AG04449 (cell line): ENCODE data around the gene TBL2.
"Not testable (repeated sequence)": the region's sequence is repeated elsewhere in the genome, so short reads cannot be mapped to it uniquely, and the experiment has no call there.

ENCODE experiments used
- CTCF ChIA-PET: fragments of 350-600 bp; formaldehyde crosslinking; extraction: SDS; loops from one replicate; lab custom pipeline; 2021; ENCODE audit warnings: antibody characterized with exemption; lab: Yijun Ruan, JAX
- POLR2A ChIA-PET: fragments of 400-600, 350-600 bp; formaldehyde crosslinking; extraction: SDS; loops from one replicate; lab custom pipeline; 2020; ENCODE audit warnings: antibody characterized with exemption, inconsistent platforms; lab: Yijun Ruan, JAX
- DNase-seq: peaks from one replicate; pipeline ENCODE4 v3.0.0-alpha.2; 2010; ENCODE audit warnings: low read depth, low spot score
- H3K4me3 ChIP-seq: 2 replicates; pipeline ENCODE4 v1.5.1; 2011; ENCODE audit warnings: low read depth, mild to moderate bottlenecking, control low read depth, low read length
- CTCF ChIP-seq: IDR thresholded peaks from one replicate; pipeline ENCODE4 v1.5.1; 2011; ENCODE audit warnings: mild to moderate bottlenecking, moderate library complexity, low read length, control low read depth, inconsistent platforms; ENCODE audit not compliant: insufficient read depth; ENCODE audit errors: missing control alignments

Gene TBL2

GRCh38 chr7:73567140-73567539 is 11.2 kb downstream of the TBL2 start:
- CTCF ChIA-PET = interaction anchor here (0.9 to 2.8 kb wide), 3 partner anchors 9 to 288 kb away, joined by 3 to 14 read pairs (median 4); partner anchors contain the start of genes BCL7B and TBL2
- DNase-seq = no peak
- POLR2A ChIA-PET = interaction anchor here (0.7 to 2.2 kb wide), 2 partner anchors 9 to 11 kb away, joined by 3 to 9 read pairs; partner anchors contain the start of gene TBL2
- no peak for TF ChIP-seq CTCF
- H3K4me3 ChIP-seq = no peak overlapping the region

DNA sequence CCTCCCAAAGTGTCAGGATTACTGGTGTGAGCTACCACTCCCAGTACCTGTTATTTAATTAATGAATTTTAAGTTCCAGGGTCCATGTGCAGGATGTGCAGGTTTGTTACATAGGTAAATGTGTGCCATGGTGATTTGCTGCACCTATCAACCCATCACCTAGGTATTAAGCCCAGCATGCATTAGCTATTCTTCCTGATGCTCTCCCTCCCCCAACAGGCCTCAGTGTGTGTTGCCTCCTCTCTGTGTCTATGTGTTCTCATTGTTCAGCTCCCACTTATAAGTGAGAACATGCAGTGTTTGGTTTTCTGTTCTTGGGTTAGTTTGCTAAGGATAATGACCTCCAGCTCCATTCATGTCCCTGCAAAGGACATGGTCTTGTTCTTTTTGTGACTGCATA is 11.9 kb downstream of the TBL2 start:
- CTCF ChIA-PET = interaction anchor here (1.0 to 2.8 kb wide), 2 partner anchors 11 to 41 kb away, joined by 4 to 14 read pairs; partner anchors contain the start of gene TBL2
- DNase-seq, H3K4me3 ChIP-seq: not testable (repeated sequence)
- POLR2A ChIA-PET = interaction anchor here (0.6 to 2.2 kb wide), 6 partner anchors 9 to 132 kb away, joined by 3 to 9 read pairs (median 5); partner anchors contain the start of genes BAZ1B and TBL2

- DNase-seq = no peak
- no peak for TF ChIP-seq CTCF
- CTCF ChIA-PET = interaction anchor here (1.0 to 2.8 kb wide), 2 partner anchors 11 to 41 kb away, joined by 4 to 14 read pairs; partner anchors contain the start of gene TBL2
- POLR2A ChIA-PET = interaction anchor here (0.6 to 2.2 kb wide), 5 partner anchors 9 to 132 kb away, joined by 3 to 9 read pairs (median 5); partner anchors contain the start of genes BAZ1B and TBL2
- H3K4me3 ChIP-seq = no peak overlapping the region
These were observed 12.6 kb downstream of the TBL2 start for GRCh38 chr7:73565675-73566340.

- POLR2A ChIA-PET = interaction anchor here (1.0 to 1.3 kb wide), 4 partner anchors 14 to 179 kb away, joined by 3 to 6 read pairs (median 5); partner anchors contain the start of genes ABHD11 and TBL2
- no peak for TF ChIP-seq CTCF
- DNase-seq = peak; percentile 66
- CTCF ChIA-PET = interaction anchor here (1.1 to 1.5 kb wide), 2 partner anchors 38 to 165 kb away, joined by 4 to 5 read pairs; no protein-coding TSS in a partner anchor
- no peak overlapping the region for H3K4me3 ChIP-seq
These were observed 18.1 kb downstream of the TBL2 start for GRCh38 chr7:73560109-73560835.

DNA sequence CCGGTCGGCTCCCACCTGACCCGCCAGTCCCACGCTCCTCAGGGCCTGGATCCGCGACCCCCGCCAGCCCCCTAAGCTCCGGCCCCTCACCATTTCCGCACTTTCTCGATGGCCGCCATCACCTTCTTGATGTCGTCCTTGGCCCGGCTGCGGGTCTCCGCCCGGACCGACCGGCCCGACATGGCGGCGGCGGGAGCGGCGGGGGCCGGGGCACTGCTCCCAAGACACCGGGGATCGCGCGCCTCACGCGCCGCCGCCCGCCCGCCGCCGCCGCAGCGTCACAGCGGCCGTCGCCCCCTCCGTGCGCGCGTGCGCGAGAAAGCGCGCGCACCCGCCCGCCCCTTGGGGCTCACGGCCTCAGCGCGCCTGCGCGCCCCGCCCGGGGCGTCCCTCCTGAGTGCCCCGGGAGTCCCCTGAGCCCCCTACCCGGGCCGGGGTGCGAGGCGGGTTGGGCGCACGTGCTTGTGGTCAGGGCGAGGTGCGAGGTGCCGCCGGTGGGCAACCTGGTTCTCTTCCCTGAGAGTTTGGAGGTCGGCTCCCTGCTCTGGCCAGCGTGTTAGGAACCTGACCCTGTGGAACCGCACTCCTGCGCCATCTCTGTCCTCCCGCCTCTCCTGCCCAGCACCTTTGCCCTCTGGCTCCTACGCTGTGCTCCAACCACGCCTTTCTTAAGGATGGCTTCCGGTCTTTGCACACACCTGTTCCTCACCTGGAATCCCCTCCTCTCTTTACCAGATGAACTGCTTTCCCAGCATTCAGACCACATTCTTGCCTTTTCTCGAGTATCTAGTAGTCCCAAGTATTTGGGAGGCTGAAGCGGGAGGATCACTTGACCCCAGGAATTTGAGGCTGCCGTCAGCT is 20.8 kb downstream of the TBL2 start, which contains the start of gene BCL7B:
TSS of gene BCL7B (minus strand) at position 294 of the 861 bp plus-strand sequence. CDS start at position 182, 112 bp downstream.
- DNase-seq = no peak
- peak within 1 kb of the TSS; percentile 84 for H3K4me3 ChIP-seq
- no peak for TF ChIP-seq CTCF
- POLR2A ChIA-PET = interaction anchor here (1.0 kb wide), 2 partner anchors 11 to 21 kb away, joined by 3 to 4 read pairs; partner anchors contain the start of gene TBL2
- CTCF ChIA-PET = interaction anchor here (1.0 to 1.6 kb wide), 3 partner anchors 10 to 168 kb away, joined by 3 to 4 read pairs (median 3); no protein-coding TSS in a partner anchor

GRCh38 chr7:73557108-73557396 is 21.3 kb downstream of the TBL2 start:
- POLR2A ChIA-PET = interaction anchor here (0.6 to 1.0 kb wide), 3 partner anchors 10 to 21 kb away, joined by 3 to 4 read pairs (median 3); partner anchors contain the start of gene TBL2

More at GRCh38 chr7:73557108-73557396, 21.3 kb downstream of the TBL2 start:
- H3K4me3 ChIP-seq = peak overlapping the region; percentile 84
- no peak for TF ChIP-seq CTCF
- peak; percentile 36 for DNase-seq
- CTCF ChIA-PET = interaction anchor here (1.0 kb wide), 2 partner anchors 10 to 20 kb away, joined by 3 read pairs; no protein-coding TSS in a partner anchor
